Smooth muscle cell (in vitro differentiated cells): Measurements from ENCODE around the gene MLLT11. TPM values are rescaled to one million over a fixed set of nuclear protein-coding genes. Genes with fewer than 3 reads are reported as not detected.

Experiments
- DNase-seq: peaks from one replicate; lab custom pipeline; 2025; ENCODE audit not compliant: unreplicated experiment; lab: John Stamatoyannopoulos, UW
- H2AFZ ChIP-seq: fragments of 200-600 bp; sonication (generic); 2 replicates; pipeline ENCODE4 v1.6.0; 2016; ENCODE audit warnings: antibody characterized with exemption, low read depth, mild to moderate bottlenecking
- H3F3A ChIP-seq: fragments of 200-600 bp; sonication (generic); 2 replicates; pipeline ENCODE4 v1.6.0; 2017; ENCODE audit warnings: antibody characterized with exemption, low read depth
- H3K27ac ChIP-seq: fragments of 200-600 bp; sonication (generic); 2 replicates; pipeline ENCODE4 v1.5.1; 2016; ENCODE audit warnings: low read depth, mild to moderate bottlenecking
- H3K27me3 ChIP-seq: fragments of 200-600 bp; sonication (generic); 2 replicates; pipeline ENCODE4 v1.6.1; 2016; ENCODE audit warnings: low read depth, mild to moderate bottlenecking
- H3K36me3 ChIP-seq: fragments of 200-600 bp; sonication (generic); 2 replicates; pipeline ENCODE4 v1.5.1; 2016; ENCODE audit warnings: low read depth
- H3K4me1 ChIP-seq: fragments of 200-600 bp; sonication (generic); 2 replicates; pipeline ENCODE4 v1.5.1; 2016; ENCODE audit warnings: low read depth
- H3K4me2 ChIP-seq: fragments of 200-600 bp; sonication (generic); 2 replicates; pipeline ENCODE4 v1.6.0; 2016; ENCODE audit warnings: mild to moderate bottlenecking
- H3K4me3 ChIP-seq: fragments of 200-600 bp; sonication (generic); 2 replicates; pipeline ENCODE4 v1.5.1; 2016; ENCODE audit warnings: mild to moderate bottlenecking
- H3K79me2 ChIP-seq: fragments of 200-600 bp; sonication (generic); 2 replicates; pipeline ENCODE4 v1.6.0; 2016; ENCODE audit warnings: low read depth, mild to moderate bottlenecking
- H3K9ac ChIP-seq: fragments of 200-600 bp; sonication (generic); 2 replicates; pipeline ENCODE4 v1.6.0; 2016; ENCODE audit warnings: low read depth
- H3K9me3 ChIP-seq: fragments of 200-600 bp; sonication (generic); replicated peaks from 2 replicates; pipeline ENCODE4 v1.5.1; 2016; ENCODE audit warnings: low read depth
- H4K20me1 ChIP-seq: fragments of 200-600 bp; sonication (generic); 2 replicates; pipeline ENCODE4 v1.6.0; 2016; ENCODE audit warnings: low read depth
- WGBS: methylation state at CpG from one replicate; pipeline ENCODE4 v1.1.7; 2016; ENCODE audit warnings: low lambda C conversion rate; 5-methylcytosine and 5-hydroxymethylcytosine counted together
- polyA plus RNA-seq: library from polyadenylated mRNA; unstranded; fragments of >200 nt; fragmentation: Nextera tagmentation; extraction: Ambion mirVana; gene quantifications from 2 replicates; pipeline ENCODE4 v1.2.1, GENCODE V29; 2016
- small RNA-seq: library from RNA; depleted of rRNA; stranded (forward); fragments of <200 nt; gene quantifications from one replicate; pipeline ENCODE3, GENCODE V24; 2014
- total RNA-seq: library from RNA; depleted of rRNA; stranded (reverse); fragments of >200 nt; gene quantifications from 2 replicates; pipeline ENCODE4 v1.2.3, GENCODE V29; 2014
- TF ChIP-seq, protein P1 (sequence below): fragments of 200-600 bp; sonication (generic); IDR thresholded peaks from 2 replicates; pipeline ENCODE4 v1.5.1; 2017; ENCODE audit warnings: borderline replicate concordance, mild to moderate bottlenecking, antibody characterized with exemption; ENCODE audit not compliant: insufficient read depth, poor library complexity, severe bottlenecking

The MLLT11 gene
- total and polyA plus RNA-seq, 2 experiments from 2014 or later: 53.4 to 74.2 TPM

DNA sequence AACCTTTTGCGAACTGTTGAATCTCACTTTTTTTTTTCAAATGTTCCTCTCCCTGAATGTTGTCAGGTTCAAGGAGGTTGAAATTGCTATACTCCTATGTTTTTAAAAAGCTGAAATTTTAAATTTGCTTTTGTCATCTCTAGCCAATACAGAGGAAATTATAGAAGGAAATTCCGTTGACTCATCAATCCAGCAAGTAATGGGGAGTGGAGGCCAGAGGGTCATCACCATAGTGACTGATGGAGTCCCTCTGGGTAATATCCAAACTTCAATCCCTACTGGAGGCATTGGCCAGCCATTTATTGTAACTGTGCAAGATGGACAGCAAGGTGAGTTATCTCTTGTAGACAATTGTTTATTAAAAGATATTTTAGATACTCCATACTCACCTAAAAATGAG is 46.7 kb downstream of the MLLT11 start:
- TF ChIP-seq, protein P1, sequence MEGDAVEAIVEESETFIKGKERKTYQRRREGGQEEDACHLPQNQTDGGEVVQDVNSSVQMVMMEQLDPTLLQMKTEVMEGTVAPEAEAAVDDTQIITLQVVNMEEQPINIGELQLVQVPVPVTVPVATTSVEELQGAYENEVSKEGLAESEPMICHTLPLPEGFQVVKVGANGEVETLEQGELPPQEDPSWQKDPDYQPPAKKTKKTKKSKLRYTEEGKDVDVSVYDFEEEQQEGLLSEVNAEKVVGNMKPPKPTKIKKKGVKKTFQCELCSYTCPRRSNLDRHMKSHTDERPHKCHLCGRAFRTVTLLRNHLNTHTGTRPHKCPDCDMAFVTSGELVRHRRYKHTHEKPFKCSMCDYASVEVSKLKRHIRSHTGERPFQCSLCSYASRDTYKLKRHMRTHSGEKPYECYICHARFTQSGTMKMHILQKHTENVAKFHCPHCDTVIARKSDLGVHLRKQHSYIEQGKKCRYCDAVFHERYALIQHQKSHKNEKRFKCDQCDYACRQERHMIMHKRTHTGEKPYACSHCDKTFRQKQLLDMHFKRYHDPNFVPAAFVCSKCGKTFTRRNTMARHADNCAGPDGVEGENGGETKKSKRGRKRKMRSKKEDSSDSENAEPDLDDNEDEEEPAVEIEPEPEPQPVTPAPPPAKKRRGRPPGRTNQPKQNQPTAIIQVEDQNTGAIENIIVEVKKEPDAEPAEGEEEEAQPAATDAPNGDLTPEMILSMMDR: no peak
- Histone ChIP-seq H2AFZ (no peak overlapping the region), H3K36me3 (no peaks in the 10 kb centered on the region), H3K9me3 (no peaks in the 10 kb centered on the region), H3K27ac (no peak overlapping the region), H4K20me1 (no peaks in the 10 kb centered on the region), H3K27me3 (no peaks in the 10 kb centered on the region), H3K4me2 (no peak overlapping the region), H3F3A (no peaks in the 10 kb centered on the region), H3K9ac (no peak overlapping the region), H3K4me1 (no peaks in the 10 kb centered on the region), H3K79me2 (no peaks in the 10 kb centered on the region), H3K4me3 (no peak overlapping the region)
- WGBS: 87% methylated on average over 2 of the region's 2 CpGs
- DNase-seq: no peak

DNA sequence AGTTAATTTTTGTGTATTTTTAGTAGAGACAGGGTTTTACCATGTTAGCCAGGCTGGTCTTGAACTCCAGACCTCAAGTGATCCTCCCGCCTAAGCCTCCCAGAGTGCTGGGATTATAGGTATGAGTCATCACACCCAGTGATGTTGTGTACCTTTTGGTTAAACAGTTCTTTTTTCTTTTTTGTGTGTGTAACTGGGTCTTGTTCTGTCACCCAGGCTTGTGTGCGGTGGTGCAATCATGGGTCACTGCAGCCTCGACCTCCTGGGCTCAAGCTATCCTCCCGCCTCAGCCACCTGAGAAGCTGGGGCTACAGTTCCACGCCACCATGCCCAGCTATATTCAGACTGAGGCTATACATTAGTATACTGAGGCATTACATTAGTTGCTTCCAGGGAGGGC is 48.1 kb downstream of the MLLT11 start:
- Histone ChIP-seq H3K9ac (no peak overlapping the region), H3K36me3 (no peaks in the 10 kb centered on the region), H3F3A (no peaks in the 10 kb centered on the region), H3K27ac (no peak overlapping the region), H3K4me1 (no peaks in the 10 kb centered on the region), H3K4me3 (no peak overlapping the region), H3K79me2 (no peaks in the 10 kb centered on the region), H3K9me3 (no peaks in the 10 kb centered on the region), H3K27me3 (no peaks in the 10 kb centered on the region), H2AFZ (no peak overlapping the region), H3K4me2 (no peak overlapping the region), H4K20me1 (no peaks in the 10 kb centered on the region)
- TF ChIP-seq, protein P1: no peak
- no peak for DNase-seq
- 90% methylated on average over 5 of the region's 5 CpGs for WGBS

GRCh38 chr1:151113877-151114276 is 53.7 kb downstream of the MLLT11 start:
- Histone ChIP-seq H3F3A (no peaks in the 10 kb centered on the region), H3K4me1 (no peaks in the 10 kb centered on the region), H3K9me3 (no peaks in the 10 kb centered on the region), H3K27me3 (no peaks in the 10 kb centered on the region), H2AFZ (no peak overlapping the region), H3K79me2 (no peaks in the 10 kb centered on the region), H3K9ac (no peak overlapping the region), H3K36me3 (no peaks in the 10 kb centered on the region), H4K20me1 (no peaks in the 10 kb centered on the region), H3K27ac (no peak overlapping the region), H3K4me2 (no peak overlapping the region), H3K4me3 (no peak overlapping the region)
- 82% methylated on average over 5 of the region's 5 CpGs for WGBS
- no peak for DNase-seq
- TF ChIP-seq, protein P1: no peak

Small RNA genes lying within 50 kb of the gene (small RNA-seq; reads per million reads assigned to genes)
- gene RNU6-884P: not detected

Other genes with a start within 250 kb of the MLLT11 start
- 33.8 and 35.8 TPM in 2 replicates for gene ARNT, start 183.8 kb upstream of the MLLT11 start, total RNA-seq
- 28.8 and 33.7 TPM in 2 replicates for gene ARNT, start 183.8 kb upstream of the MLLT11 start, polyA plus RNA-seq
- gene CTXND2, start 173.3 kb upstream of the MLLT11 start, total RNA-seq: not detected in 2 replicates
- gene CTXND2, start 173.3 kb upstream of the MLLT11 start, polyA plus RNA-seq: not detected in 2 replicates
- 19.1 and 36.6 TPM in 2 replicates for gene SETDB1, start 134.0 kb upstream of the MLLT11 start, total RNA-seq
- gene SETDB1, start 134.0 kb upstream of the MLLT11 start, polyA plus RNA-seq: 11.3 and 11.6 TPM in 2 replicates
- 80.0 and 81.8 TPM in 2 replicates for gene CERS2, start 85.6 kb upstream of the MLLT11 start, total RNA-seq
- gene CERS2, start 85.6 kb upstream of the MLLT11 start, polyA plus RNA-seq: 96.3 and 108 TPM in 2 replicates
- gene ANXA9, start 78.1 kb upstream of the MLLT11 start, total RNA-seq: 0.67 and 2.6 TPM in 2 replicates
- 0.19 and 0.31 TPM in 2 replicates for gene ANXA9, start 78.1 kb upstream of the MLLT11 start, polyA plus RNA-seq
- 3.2 and 4.9 TPM in 2 replicates for gene MINDY1, start 53.5 kb upstream of the MLLT11 start, total RNA-seq
- gene MINDY1, start 53.5 kb upstream of the MLLT11 start, polyA plus RNA-seq: 2.4 and 8.5 TPM in 2 replicates
- 15.2 and 16.8 TPM in 2 replicates for gene PRUNE1, start 51.9 kb upstream of the MLLT11 start, total RNA-seq
- 10.1 and 19.5 TPM in 2 replicates for gene PRUNE1, start 51.9 kb upstream of the MLLT11 start, polyA plus RNA-seq
- gene BNIPL, start 23.8 kb upstream of the MLLT11 start, total RNA-seq: 5.3 and 5.6 TPM in 2 replicates
- gene BNIPL, start 23.8 kb upstream of the MLLT11 start, polyA plus RNA-seq: 0.93 and 1.2 TPM in 2 replicates
- gene C1orf56, start 12.6 kb upstream of the MLLT11 start, total RNA-seq: 1.2 and 1.6 TPM in 2 replicates
- 4.4 and 8.0 TPM in 2 replicates for gene C1orf56, start 12.6 kb upstream of the MLLT11 start, polyA plus RNA-seq
- gene CDC42SE1, start 775 bp upstream of the MLLT11 start, total RNA-seq: 63.3 and 75.9 TPM in 2 replicates
- 15.2 and 20.8 TPM in 2 replicates for gene CDC42SE1, start 775 bp upstream of the MLLT11 start, polyA plus RNA-seq
- gene GABPB2, start 10.4 kb downstream of the MLLT11 start, total RNA-seq: 3.6 and 9.1 TPM in 2 replicates
- gene GABPB2, start 10.4 kb downstream of the MLLT11 start, polyA plus RNA-seq: 1.3 and 3.0 TPM in 2 replicates
- gene SEMA6C, start 86.2 kb downstream of the MLLT11 start, total RNA-seq: 9.3 and 9.5 TPM in 2 replicates
- gene SEMA6C, start 86.2 kb downstream of the MLLT11 start, polyA plus RNA-seq: 8.1 and 10.4 TPM in 2 replicates
- not detected in 2 replicates for gene TNFAIP8L2, start 96.3 kb downstream of the MLLT11 start, total RNA-seq
- gene TNFAIP8L2, start 96.3 kb downstream of the MLLT11 start, polyA plus RNA-seq: 0.14 TPM in 1 of 2 replicates, not detected in the other
- gene LYSMD1, start 105.5 kb downstream of the MLLT11 start, total RNA-seq: 9.7 and 17.8 TPM in 2 replicates
- 1.9 and 2.5 TPM in 2 replicates for gene LYSMD1, start 105.5 kb downstream of the MLLT11 start, polyA plus RNA-seq
- 49.7 and 58.6 TPM in 2 replicates for gene SCNM1, start 105.7 kb downstream of the MLLT11 start, total RNA-seq
- 94.8 and 105 TPM in 2 replicates for gene SCNM1, start 105.7 kb downstream of the MLLT11 start, polyA plus RNA-seq
- gene TMOD4, start 115.6 kb downstream of the MLLT11 start, total RNA-seq: not detected in 2 replicates
- 0.37 TPM in 1 of 2 replicates, not detected in the other for gene TMOD4, start 115.6 kb downstream of the MLLT11 start, polyA plus RNA-seq
- gene VPS72, start 129.8 kb downstream of the MLLT11 start, total RNA-seq: 35.0 and 44.9 TPM in 2 replicates
- 57.9 and 74.1 TPM in 2 replicates for gene VPS72, start 129.8 kb downstream of the MLLT11 start, polyA plus RNA-seq
- gene PIP5K1A, start 138.2 kb downstream of the MLLT11 start, total RNA-seq: 54.6 and 78.2 TPM in 2 replicates
- gene PIP5K1A, start 138.2 kb downstream of the MLLT11 start, polyA plus RNA-seq: 24.1 and 25.8 TPM in 2 replicates
- 97.2 and 109 TPM in 2 replicates for gene PSMD4, start 194.3 kb downstream of the MLLT11 start, total RNA-seq
- 192 and 198 TPM in 2 replicates for gene PSMD4, start 194.3 kb downstream of the MLLT11 start, polyA plus RNA-seq
- 10.7 and 13.1 TPM in 2 replicates for gene ZNF687, start 221.9 kb downstream of the MLLT11 start, total RNA-seq
- gene ZNF687, start 221.9 kb downstream of the MLLT11 start, polyA plus RNA-seq: 2.4 and 4.2 TPM in 2 replicates